ENCODE data around the gene SNAPC4. TPM values are rescaled to one million over a fixed set of nuclear protein-coding genes. Genes with fewer than 3 reads are reported as not detected.

The SNAPC4 gene
- total RNA-seq (2022; extraction: Qiagen RNA extraction; ENCODE audit: low read depth): 10.3 to 13.0 TPM (median 12.7 TPM) in 5 replicates

GRCh38 chr9:136400038-136400834 lies at the start of gene SNAPC4:
TSS of gene SNAPC4 (minus strand) at chr9:136400170. CDS start at chr9:136398428, 1,742 bp downstream.

GRCh38 chr9:136439481-136440408 lies 39.8 kb upstream of the SNAPC4 start, which contains the start of gene INPP5E:
TSS of gene INPP5E (minus strand) at chr9:136439845. CDS start at chr9:136439419, 426 bp downstream.

GRCh38 chr9:136410500-136411287 lies 10.7 kb upstream of the SNAPC4 start, which contains the start of the genes ENTR1 and PMPCA:
TSS of gene ENTR1 (minus strand) at chr9:136410614. CDS start at chr9:136410397, 217 bp downstream.
TSS of gene PMPCA (plus strand) at chr9:136410658. CDS start at chr9:136410669, 11 bp downstream.

GRCh38 chr9:136373300-136374182 lies 26.4 kb downstream of the SNAPC4 start, which contains the start of gene CARD9:
TSS of gene CARD9 (minus strand) at chr9:136373669. CDS start at chr9:136372078, 1,591 bp downstream.

GRCh38 chr9:136363106-136363948 lies 36.6 kb downstream of the SNAPC4 start, which contains the start of gene DNLZ:
TSS of gene DNLZ (minus strand) at chr9:136363744. CDS start at chr9:136363714, 30 bp downstream.

Other genes starting within 250 kb of the SNAPC4 start
- 0.07 to 0.13 TPM (median 0.08 TPM) in 4 of 5 replicates, not detected in the other for gene LHX3, start 195.0 kb downstream of the SNAPC4 start, total RNA-seq (2022; extraction: Qiagen RNA extraction; ENCODE audit: low read depth)
- gene QSOX2, start 154.4 kb downstream of the SNAPC4 start, total RNA-seq (2022; extraction: Qiagen RNA extraction; ENCODE audit: low read depth): 24.5 to 28.7 TPM (median 27.0 TPM) in 5 replicates
- 0.01 TPM in 2 of 5 replicates, not detected in the others for gene CCDC187, start 96.1 kb downstream of the SNAPC4 start, total RNA-seq (2022; extraction: Qiagen RNA extraction; ENCODE audit: low read depth)
- 8.8 to 14.0 TPM (median 12.7 TPM) in 5 replicates for gene GPSM1, start 72.6 kb downstream of the SNAPC4 start, total RNA-seq (2022; extraction: Qiagen RNA extraction; ENCODE audit: low read depth)
- gene DNLZ, start 36.4 kb downstream of the SNAPC4 start, total RNA-seq (2022; extraction: Qiagen RNA extraction; ENCODE audit: low read depth): 28.1 to 45.8 TPM (median 35.7 TPM) in 5 replicates
- 0.82 to 1.9 TPM (median 1.2 TPM) in 5 replicates for gene CARD9, start 26.5 kb downstream of the SNAPC4 start, total RNA-seq (2022; extraction: Qiagen RNA extraction; ENCODE audit: low read depth)
- 55.9 to 75.2 TPM (median 71.3 TPM) in 5 replicates for gene ENTR1, start 10.4 kb upstream of the SNAPC4 start, total RNA-seq (2022; extraction: Qiagen RNA extraction; ENCODE audit: low read depth)
- 78.0 to 93.9 TPM (median 85.1 TPM) in 5 replicates for gene PMPCA, start 10.5 kb upstream of the SNAPC4 start, total RNA-seq (2022; extraction: Qiagen RNA extraction; ENCODE audit: low read depth)
- 14.2 to 20.7 TPM (median 19.7 TPM) in 5 replicates for gene INPP5E, start 39.7 kb upstream of the SNAPC4 start, total RNA-seq (2022; extraction: Qiagen RNA extraction; ENCODE audit: low read depth)
- gene SEC16A, start 82.9 kb upstream of the SNAPC4 start, total RNA-seq (2022; extraction: Qiagen RNA extraction; ENCODE audit: low read depth): 49.6 to 61.9 TPM (median 60.6 TPM) in 5 replicates
- gene NOTCH1, start 145.9 kb upstream of the SNAPC4 start, total RNA-seq (2022; extraction: Qiagen RNA extraction; ENCODE audit: low read depth): 8.3 to 12.4 TPM (median 10.8 TPM) in 5 replicates

Data from A549 treated with GW870086 at 1 μM for 4 hours (cell line).